Activated T-cell treated with anti-CD3 and anti-CD28 coated beads, Interleukin-2, amount 50 U/mL, for 4 hours (primary cell): ENCODE measurements around the gene BNC2. TPM values are rescaled to one million over a fixed set of nuclear protein-coding genes. Genes with fewer than 3 reads are reported as not detected.
"Not testable (repeated sequence)": the region's sequence is repeated elsewhere in the genome, so short reads cannot be mapped to it uniquely, and the experiment has no call there.

Experiments
- ATAC-seq, 2 donors: fragments of 200-7000 bp; cut with Tn5 transposase; one replicate each; pipeline ENCODE4 v1.10.0; 2021
- DNase-seq: peaks from one replicate; pipeline ENCODE4 v3.0.0-alpha.2; 2020
- H3K27me3 Mint-ChIP-seq: one replicate; pipeline ENCODE4 v1.8.0; 2021; ENCODE audit warnings: low read depth, mixed read lengths
- H3K36me3 Mint-ChIP-seq: one replicate; pipeline ENCODE4 v1.8.0; 2022; ENCODE audit warnings: mixed read lengths; ENCODE audit not compliant: insufficient read depth
- H3K4me1 Mint-ChIP-seq: one replicate; pipeline ENCODE4 v1.8.0; 2021; ENCODE audit warnings: low read depth, mixed read lengths
- H3K4me3 Mint-ChIP-seq: one replicate; pipeline ENCODE4 v1.8.0; 2021; ENCODE audit warnings: mild to moderate bottlenecking, moderate library complexity, mixed read lengths
- H3K9me3 Mint-ChIP-seq: one replicate; pipeline ENCODE4 v1.8.0; 2021; ENCODE audit warnings: mixed read lengths
- total RNA-seq, 3 donors: library from RNA; stranded (reverse); gene quantifications; one replicate each; pipeline ENCODE4 v1.2.1, GENCODE V29; 2021

The BNC2 gene
- total RNA-seq, 3 donors from 2014 or later, result 0.08 to 0.29 (median 0.25) TPM

DNA sequence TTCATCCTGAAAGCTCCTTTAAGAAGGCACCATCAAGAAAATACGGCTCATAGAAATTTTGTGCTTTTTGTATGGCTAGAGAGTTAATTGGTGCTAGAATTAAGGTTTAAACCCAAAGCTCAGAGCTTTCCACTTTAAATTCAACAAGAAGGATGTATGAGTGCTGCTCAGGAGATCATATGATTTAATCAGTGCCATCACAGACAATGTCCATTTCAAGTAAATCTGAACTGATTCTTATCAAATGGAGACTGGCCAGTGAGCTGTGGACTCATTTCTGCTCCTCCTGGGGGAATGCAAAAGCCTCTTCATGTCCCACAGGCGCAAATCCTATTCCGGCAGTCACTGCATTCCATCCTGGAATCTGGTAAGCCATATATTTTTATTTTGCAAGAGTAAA is 327.2 kb downstream of the BNC2 start:
- no peak overlapping the region for H3K4me3 Mint-ChIP-seq
- peaks cover 7% of the 10 kb centered on the region for H3K9me3 Mint-ChIP-seq
- ATAC-seq (no peak), DNase-seq (no peak)
- H3K27me3 Mint-ChIP-seq, result no peaks in the 10 kb centered on the region
- H3K4me1 Mint-ChIP-seq, result peaks cover 4% of the 10 kb centered on the region
- H3K36me3 Mint-ChIP-seq, result no peaks in the 10 kb centered on the region

DNA sequence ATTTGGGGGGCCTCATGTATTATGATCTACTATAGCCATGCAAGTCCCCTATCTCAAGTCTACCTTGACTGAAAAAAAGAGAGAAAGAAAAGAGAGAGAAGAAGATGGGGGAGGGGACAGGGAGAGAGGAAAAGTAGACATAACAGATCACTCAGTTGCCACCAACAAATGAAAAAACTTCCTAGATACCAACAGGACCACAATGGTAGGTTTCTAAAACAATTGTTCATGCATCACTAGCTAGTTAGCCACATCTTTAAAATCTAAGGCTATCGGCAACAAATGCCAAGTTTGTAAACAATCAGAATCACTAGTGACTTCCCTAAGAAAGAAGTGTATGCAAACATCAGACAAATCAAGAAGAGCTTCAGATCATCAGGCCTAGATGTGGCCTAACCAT is 328.2 kb downstream of the BNC2 start:
- Mint-ChIP-seq H3K27me3 (no peaks in the 10 kb centered on the region), H3K36me3 (no peaks in the 10 kb centered on the region), H3K4me3 (no peak overlapping the region), H3K4me1 (peaks cover 4% of the 10 kb centered on the region), H3K9me3 (peaks cover 7% of the 10 kb centered on the region)
- no peak for DNase-seq
- no peak for ATAC-seq

DNA sequence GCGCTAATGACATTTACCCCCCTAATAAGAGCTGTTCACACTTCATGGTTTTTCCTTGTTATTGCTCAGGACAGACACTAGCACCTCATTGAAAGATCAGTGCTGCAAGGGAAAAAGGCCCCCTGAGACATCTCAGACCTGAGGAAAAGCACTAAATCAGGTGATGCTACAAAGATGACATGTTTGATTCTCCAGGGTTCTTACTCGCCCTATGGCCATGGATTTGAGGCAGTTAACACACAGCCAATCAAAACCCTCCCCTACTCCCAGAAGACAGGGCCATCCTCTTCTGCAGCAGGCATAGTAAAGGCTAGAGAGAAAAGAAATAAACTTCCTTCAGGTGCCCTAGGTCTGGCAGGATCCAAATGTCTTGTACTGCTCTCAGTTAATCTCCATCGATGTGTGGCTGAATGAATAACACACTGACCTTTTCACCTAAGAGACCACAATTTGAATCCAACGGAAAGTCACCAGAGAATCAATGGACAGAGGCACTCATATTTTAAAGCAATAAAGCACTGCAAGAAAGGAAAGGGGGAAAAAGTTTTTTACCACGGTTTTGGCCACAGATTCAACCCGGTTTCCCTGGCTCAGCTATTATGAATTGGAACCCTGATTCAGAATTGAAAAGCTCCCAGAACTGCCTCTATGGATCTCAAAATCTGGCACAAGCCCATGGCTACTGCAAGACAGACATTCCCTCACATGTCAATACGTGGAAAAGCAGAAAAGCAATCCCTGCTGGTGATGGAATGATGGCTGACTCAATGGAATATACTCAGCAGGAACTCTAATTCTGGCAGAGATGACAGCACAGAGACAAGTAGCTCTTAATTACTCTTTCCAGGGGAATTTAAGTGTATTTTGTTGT is 329.5 kb downstream of the BNC2 start:
- Mint-ChIP-seq H3K27me3 (no peaks in the 10 kb centered on the region), H3K4me3 (no peak overlapping the region), H3K9me3 (peaks cover 7% of the 10 kb centered on the region), H3K4me1 (peaks cover 4% of the 10 kb centered on the region), H3K36me3 (no peaks in the 10 kb centered on the region)
- DNase-seq (no peak), ATAC-seq (no peak)

DNA sequence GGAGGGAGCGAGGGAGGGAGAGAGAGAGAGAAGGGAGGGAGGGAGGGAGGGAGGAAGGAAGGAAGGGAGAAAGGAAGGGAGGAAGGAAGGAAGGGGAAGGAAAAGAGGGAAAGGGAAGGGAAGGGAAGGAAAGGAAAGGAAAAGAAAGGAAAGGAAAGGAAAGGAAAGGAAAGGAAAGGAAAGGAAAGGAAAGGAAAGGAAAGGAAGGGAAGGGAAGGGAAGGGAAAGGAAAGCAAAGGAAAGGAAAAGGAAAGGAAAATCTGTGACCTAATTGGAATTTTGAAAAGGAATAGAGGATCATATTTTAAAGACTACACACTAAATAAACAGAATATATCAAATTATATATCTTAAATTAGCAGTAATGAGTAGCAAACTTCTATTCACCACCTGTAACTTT is 330.8 kb downstream of the BNC2 start:
- not testable (repeated sequence) for H3K4me1 Mint-ChIP-seq, DNase-seq, ATAC-seq, H3K4me3 Mint-ChIP-seq, H3K9me3 Mint-ChIP-seq, H3K27me3 Mint-ChIP-seq, H3K36me3 Mint-ChIP-seq

DNA sequence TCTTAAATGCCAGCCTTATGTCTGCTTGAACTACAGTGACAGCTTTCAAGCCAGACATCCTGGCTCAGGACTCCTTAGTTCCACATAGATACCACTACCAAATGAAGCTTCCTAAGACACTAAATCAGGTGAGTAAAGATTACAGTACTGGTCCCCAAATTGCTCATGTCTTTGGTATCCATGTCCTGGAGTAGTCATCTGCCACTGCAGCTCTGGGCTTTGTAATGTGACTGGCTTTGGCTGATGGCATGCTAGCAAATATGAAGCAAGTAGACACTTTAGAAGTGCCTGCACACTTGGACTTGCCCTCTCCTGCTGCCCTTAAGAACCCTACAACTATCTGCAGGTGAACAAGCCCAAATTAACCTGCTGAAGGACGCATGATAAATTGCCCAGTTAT is 334.9 kb downstream of the BNC2 start:
- DNase-seq (no peak), ATAC-seq (no peak)
- no peaks in the 10 kb centered on the region for H3K36me3 Mint-ChIP-seq
- no peaks in the 10 kb centered on the region for H3K27me3 Mint-ChIP-seq
- H3K4me1 Mint-ChIP-seq, result no peaks in the 10 kb centered on the region
- H3K9me3 Mint-ChIP-seq, result peaks cover 3% of the 10 kb centered on the region
- no peak overlapping the region for H3K4me3 Mint-ChIP-seq

DNA sequence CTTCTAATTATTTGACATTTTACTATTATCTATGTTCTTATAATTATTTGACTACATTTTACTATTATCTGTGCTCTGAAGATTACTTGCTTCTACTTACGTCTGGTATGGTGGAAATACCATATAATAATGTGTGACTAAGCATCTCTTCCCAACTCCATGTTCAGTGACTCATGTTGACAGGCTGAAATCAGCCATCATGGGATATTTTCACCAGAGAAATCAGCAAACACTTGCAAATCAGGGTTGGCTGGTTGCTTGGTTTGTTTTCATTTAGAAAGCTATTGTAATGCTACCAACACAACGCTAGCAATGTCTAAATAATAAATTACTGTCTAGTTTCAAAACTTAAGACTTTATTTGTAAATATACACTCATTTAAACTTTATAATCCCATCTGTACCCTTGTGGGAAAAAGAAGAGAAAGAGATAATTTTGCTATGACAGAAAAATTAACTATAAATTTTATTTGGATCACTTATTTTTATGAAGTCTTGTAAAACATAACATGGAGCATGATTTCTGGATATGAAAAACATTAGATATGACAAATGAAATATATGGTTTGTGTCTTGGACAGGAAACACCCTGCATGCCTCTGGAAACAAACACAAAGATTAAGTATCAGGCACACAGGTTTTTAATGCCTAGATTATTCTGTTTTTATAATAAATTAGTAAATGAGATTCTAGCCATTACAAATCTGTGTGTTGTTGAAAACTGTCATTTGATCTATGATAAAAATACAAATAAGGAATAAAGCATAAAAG is 337.6 kb downstream of the BNC2 start:
- Mint-ChIP-seq H3K4me3 (no peak overlapping the region), H3K27me3 (no peaks in the 10 kb centered on the region), H3K36me3 (no peaks in the 10 kb centered on the region), H3K9me3 (peaks cover 3% of the 10 kb centered on the region), H3K4me1 (no peaks in the 10 kb centered on the region)
- ATAC-seq, result no peak
- no peak for DNase-seq

DNA sequence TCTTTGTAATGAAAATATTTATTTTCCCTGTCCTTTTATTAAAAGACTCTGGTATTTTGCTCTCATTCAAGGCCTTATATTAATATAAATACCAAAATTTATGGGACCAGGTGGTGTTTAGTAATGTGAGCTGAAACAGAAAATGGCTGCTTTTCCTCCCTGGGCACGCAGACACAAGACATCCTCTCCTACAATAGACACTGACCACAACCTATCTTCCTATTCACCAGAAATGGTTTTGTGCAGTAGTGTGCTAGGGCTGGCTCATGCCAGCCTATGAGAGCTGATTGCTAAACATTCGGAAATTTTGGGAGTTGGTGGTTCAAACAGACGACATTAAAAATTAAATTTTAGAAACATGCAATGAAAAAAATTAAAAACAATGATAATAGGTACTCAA is 338.2 kb downstream of the BNC2 start:
- no peak for ATAC-seq
- DNase-seq, result no peak
- Mint-ChIP-seq H3K4me3 (no peak overlapping the region), H3K27me3 (no peaks in the 10 kb centered on the region), H3K4me1 (no peaks in the 10 kb centered on the region), H3K9me3 (peaks cover 3% of the 10 kb centered on the region), H3K36me3 (no peaks in the 10 kb centered on the region)

DNA sequence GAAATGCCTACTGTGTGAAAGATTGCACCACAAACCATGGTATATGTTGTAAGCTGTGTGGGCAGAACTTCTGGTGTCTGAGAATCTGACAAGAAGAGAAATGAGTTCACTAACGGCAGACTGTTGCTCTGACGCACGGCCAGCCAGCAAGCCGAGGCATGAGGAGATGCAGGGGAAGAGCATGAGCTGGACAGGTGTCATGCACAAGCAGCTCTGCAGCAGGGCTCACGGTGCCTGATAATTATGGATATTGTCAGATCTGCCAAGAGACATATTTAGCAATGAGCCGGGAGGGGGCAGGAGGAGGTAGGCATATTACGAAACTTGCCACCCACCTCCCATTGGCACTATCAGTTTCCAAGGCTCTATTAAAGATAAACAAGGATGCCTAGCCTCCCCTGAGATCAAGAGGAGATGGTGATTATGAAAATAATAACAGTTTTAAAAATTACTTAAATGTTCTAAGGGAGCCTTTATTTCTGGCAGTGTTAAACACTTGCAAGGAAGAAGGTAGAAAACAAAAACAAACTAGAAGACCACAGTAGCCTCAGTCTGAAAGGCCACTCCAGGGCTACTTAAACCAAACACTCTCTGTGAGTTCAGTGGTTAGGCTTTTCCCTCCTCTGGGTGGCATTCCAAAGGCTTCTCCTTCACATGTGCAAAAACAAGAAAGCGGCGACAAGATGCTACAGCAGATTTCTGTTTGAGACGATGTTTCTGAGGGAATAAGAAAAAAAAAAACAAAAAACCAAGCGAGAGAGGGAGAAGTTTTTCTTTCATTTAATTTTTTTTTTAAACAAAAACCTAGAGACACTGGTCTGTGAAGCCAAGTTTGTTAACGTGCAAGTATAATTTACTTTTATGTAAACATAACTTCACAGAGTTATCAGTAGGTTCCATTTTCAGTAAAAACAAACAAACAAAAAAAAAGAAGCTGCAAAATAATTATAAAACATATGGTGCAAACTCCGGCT is 339.5 kb downstream of the BNC2 start:
- Mint-ChIP-seq H3K9me3 (peaks cover 8% of the 10 kb centered on the region), H3K4me3 (no peak overlapping the region), H3K27me3 (no peaks in the 10 kb centered on the region), H3K4me1 (no peaks in the 10 kb centered on the region), H3K36me3 (no peaks in the 10 kb centered on the region)
- no peak for DNase-seq
- ATAC-seq, result no peak

DNA sequence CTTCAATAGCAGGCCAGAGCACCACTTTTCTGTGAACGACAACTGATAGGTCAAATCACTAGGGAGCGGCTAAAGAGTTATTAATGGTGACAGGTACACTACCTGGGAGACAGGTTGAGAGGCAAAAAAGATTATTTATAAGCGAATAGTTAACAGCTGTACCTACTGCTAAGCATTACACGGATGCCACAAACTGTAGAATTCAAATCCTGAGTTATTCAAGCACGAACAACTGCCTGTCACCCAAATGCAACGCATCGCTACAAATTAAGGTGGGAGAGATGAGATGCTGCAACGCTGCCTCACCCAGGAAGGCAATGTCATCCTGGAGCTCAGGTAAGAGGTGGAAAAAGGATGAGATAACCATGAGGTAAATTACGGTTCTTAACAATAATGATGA is 342.9 kb downstream of the BNC2 start:
- Mint-ChIP-seq H3K36me3 (no peaks in the 10 kb centered on the region), H3K9me3 (peaks cover 8% of the 10 kb centered on the region), H3K27me3 (no peaks in the 10 kb centered on the region), H3K4me1 (no peaks in the 10 kb centered on the region), H3K4me3 (no peak overlapping the region)
- ATAC-seq, result no peak
- DNase-seq, result no peak

DNA sequence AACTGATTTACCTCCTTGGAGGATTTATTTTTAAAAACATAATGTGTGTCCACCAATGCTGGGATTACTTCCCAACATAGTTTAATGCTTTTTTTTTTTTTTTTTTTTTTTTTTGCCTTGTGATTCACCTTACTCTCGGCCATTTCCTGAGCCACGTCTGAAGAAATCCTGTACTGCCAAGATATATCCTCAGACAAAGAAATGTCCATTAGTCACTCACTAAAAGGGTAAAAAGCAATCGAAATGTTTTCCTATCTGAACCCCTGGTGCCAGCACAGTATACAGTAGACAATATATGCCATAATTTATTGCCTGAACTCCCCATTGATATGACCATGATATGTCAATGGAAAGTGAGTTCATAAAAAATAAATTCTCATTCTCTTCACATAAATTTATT is 344.1 kb downstream of the BNC2 start:
- Mint-ChIP-seq H3K36me3 (no peaks in the 10 kb centered on the region), H3K9me3 (peaks cover 5% of the 10 kb centered on the region), H3K27me3 (no peaks in the 10 kb centered on the region), H3K4me1 (no peaks in the 10 kb centered on the region), H3K4me3 (no peak overlapping the region)
- DNase-seq, result no peak
- no peak for ATAC-seq

DNA sequence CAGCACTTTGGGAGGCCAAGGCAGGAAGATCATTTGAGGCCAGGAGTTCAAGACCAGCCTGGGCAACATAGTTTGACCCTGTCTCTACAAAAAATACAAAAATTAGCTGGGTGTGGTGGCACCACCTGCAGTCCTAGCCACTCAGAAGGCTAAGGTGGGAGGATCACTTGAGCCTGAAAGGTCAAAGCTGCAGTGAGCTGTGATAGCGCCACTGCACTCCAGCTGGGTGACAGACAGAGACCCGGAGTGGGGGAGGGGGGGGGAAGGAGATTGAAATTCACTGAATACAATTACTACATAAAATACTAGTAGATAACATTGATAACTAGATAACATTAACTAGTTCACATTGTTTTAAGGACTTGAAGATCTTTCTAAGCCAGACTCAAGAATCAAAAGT is 345.6 kb downstream of the BNC2 start:
- DNase-seq, result no peak
- Mint-ChIP-seq H3K36me3 (no peaks in the 10 kb centered on the region), H3K9me3 (peaks cover 4% of the 10 kb centered on the region), H3K27me3 (no peaks in the 10 kb centered on the region), H3K4me3 (no peak overlapping the region), H3K4me1 (no peaks in the 10 kb centered on the region)
- no peak for ATAC-seq

DNA sequence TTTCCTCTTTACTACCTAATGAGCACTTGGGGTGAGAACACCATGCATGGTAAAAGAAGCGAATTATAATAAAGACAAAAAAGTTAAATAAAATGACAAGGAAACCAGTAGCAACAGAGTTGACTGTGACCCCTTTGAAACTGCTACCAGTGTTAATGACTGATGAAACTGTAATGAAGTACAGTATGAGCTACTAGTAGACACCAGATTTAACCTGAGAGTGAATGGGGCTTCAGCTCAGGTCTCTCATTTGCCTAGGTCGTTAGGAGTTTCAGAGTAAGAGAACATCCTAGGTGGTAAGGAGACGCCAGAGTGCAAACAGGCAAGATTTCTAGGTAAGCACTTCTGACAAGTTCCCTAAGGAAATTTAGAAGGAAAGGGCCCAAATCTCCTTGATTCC is 346.4 kb downstream of the BNC2 start:
- H3K9me3 Mint-ChIP-seq, result peaks cover 4% of the 10 kb centered on the region
- H3K4me1 Mint-ChIP-seq, result no peaks in the 10 kb centered on the region
- no peak for DNase-seq
- ATAC-seq, result no peak
- no peak overlapping the region for H3K4me3 Mint-ChIP-seq
- no peaks in the 10 kb centered on the region for H3K27me3 Mint-ChIP-seq
- H3K36me3 Mint-ChIP-seq, result no peaks in the 10 kb centered on the region

DNA sequence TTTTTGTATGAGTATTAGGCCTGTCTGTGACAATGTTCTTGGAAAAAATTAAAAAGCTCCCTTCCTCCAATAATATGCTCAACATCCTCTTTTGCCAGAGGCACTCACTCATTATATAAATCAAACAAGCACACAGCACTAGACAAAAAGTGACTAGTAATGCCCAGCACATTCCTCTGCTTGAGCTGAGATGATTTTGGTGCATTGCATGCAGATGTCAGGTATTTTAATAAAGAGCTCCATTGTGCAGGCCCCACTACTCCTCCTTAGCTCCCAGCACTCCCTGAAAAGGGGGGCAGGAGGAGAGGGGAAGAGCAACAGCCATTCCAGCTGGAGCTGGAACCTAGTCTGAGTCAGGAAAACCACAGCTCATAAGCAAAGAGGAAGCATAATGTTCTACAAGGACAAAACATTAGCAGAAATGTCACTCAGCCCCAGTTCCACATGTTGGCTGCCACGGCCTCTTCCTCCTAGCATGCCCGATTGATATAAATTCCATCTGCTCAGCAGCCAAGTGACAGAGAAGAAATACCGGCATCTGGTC is 348.5 kb downstream of the BNC2 start:
- no peak for DNase-seq
- H3K9me3 Mint-ChIP-seq, result peaks cover 4% of the 10 kb centered on the region
- H3K4me3 Mint-ChIP-seq, result no peak overlapping the region
- no peaks in the 10 kb centered on the region for H3K27me3 Mint-ChIP-seq
- no peaks in the 10 kb centered on the region for H3K36me3 Mint-ChIP-seq
- no peak for ATAC-seq
- no peaks in the 10 kb centered on the region for H3K4me1 Mint-ChIP-seq

DNA sequence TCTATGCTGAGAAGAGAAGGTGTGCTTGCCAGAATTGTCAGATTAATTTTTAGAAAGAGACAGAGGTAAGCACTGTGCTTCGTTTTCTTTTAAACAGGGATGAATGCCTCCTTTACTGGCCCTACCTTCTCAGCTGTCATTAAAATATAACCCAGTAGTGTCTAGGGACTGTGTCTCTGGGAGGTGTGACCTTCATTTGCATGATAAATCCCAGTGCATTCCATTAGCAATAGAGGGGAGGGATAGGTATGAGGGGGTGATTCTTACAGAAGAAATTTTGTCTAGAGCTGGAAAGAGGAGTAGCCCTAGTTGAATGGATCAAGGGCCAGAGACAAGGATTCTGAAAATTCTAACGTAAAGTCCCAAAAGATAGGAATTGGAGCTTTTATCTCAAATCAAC is 351.5 kb downstream of the BNC2 start:
- ATAC-seq (no peak), DNase-seq (no peak)
- H3K36me3 Mint-ChIP-seq, result no peaks in the 10 kb centered on the region
- H3K27me3 Mint-ChIP-seq, result no peaks in the 10 kb centered on the region
- H3K4me3 Mint-ChIP-seq, result no peak overlapping the region
- H3K4me1 Mint-ChIP-seq, result no peaks in the 10 kb centered on the region
- H3K9me3 Mint-ChIP-seq, result no peaks in the 10 kb centered on the region
